Calu3 (cell line): ENCODE results near the gene CDH2. TPM values are rescaled to one million over a fixed set of nuclear protein-coding genes. Genes with fewer than 3 reads are reported as not detected.
A peak's percentile ranks its signal among the peaks of the same experiment; 100 is the strongest.

Experiments
- BruUV-seq: library from RNA; stranded (reverse); fragments of 400-500 nt; replicated peaks from 2 replicates; lab custom pipeline; 2021; lab: Mats Ljungman, UMichigan
- CTCF ChIA-PET: fragments of 300-600 bp; sonication (Branson Sonifier 250); formaldehyde crosslinking; loops from one replicate; lab custom pipeline; 2022; ENCODE audit warnings: antibody characterized with exemption; lab: Charles Lee
- DNase-seq: peaks from one replicate; pipeline ENCODE4 v3.0.0; 2022
- H3K27ac Mint-ChIP-seq: one replicate; pipeline ENCODE4 v1.8.0; 2022; ENCODE audit warnings: mixed read lengths; ENCODE audit not compliant: unreplicated experiment
- H3K27me3 Mint-ChIP-seq: one replicate; pipeline ENCODE4 v1.8.0; 2022; ENCODE audit warnings: mixed read lengths; ENCODE audit not compliant: unreplicated experiment
- H3K36me3 Mint-ChIP-seq: one replicate; pipeline ENCODE4 v1.8.0; 2022; ENCODE audit warnings: mild to moderate bottlenecking, moderate library complexity, mixed read lengths; ENCODE audit not compliant: insufficient read depth, unreplicated experiment
- H3K4me1 Mint-ChIP-seq: one replicate; pipeline ENCODE4 v1.8.0; 2022; ENCODE audit warnings: mild to moderate bottlenecking, low read depth, mixed read lengths; ENCODE audit not compliant: unreplicated experiment
- H3K4me3 Mint-ChIP-seq: one replicate; pipeline ENCODE4 v1.8.0; 2022; ENCODE audit warnings: mild to moderate bottlenecking, low read depth, moderate library complexity, mixed read lengths; ENCODE audit not compliant: unreplicated experiment
- H3K9me3 Mint-ChIP-seq: one replicate; pipeline ENCODE4 v1.8.0; 2022; ENCODE audit warnings: low read depth, mixed read lengths; ENCODE audit not compliant: unreplicated experiment
- intact Hi-C: fragments of 100-400 bp; cut with micrococcal nuclease; formaldehyde crosslinking; loops from one replicate; pipeline ENCODE4 v1.10.0; 2022; ENCODE audit not compliant: unreplicated experiment
- total RNA-seq: library from RNA; stranded (reverse); gene quantifications from 2 replicates; pipeline ENCODE4 v1.2.3, GENCODE V29; 2022
- TF ChIP-seq, protein P1 (sequence below): fragments of 200-600 bp; IDR thresholded peaks from one replicate; pipeline ENCODE4 v1.8.0; 2022; ENCODE audit warnings: antibody characterized with exemption; ENCODE audit not compliant: unreplicated experiment

Gene CDH2
- total RNA-seq, 1 experiment from 2014 or later: 2.3 TPM

DNA sequence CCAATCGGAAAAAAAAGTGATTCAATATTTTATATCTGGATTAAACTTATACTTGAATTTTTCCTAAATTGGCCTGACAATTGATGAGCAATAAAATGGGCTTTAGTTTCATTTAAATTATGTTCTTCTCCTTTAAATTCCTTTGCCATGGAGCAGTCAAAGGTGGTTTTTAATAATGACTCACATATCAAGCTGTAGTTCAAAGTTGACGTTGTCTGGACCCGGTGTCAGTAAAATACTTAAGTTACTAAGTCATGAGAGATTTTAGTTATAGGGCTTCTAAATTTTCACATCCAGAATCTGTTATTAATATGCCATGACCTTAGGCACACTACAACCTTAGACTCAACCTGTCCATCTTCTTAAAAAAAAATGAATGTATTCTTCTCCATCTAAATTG is 62.5 kb downstream of the CDH2 start:
- Mint-ChIP-seq H3K36me3 (no peaks in the 10 kb centered on the region), H3K27me3 (no peaks in the 10 kb centered on the region), H3K9me3 (no peaks in the 10 kb centered on the region), H3K4me1 (peaks cover 50% of the 10 kb centered on the region), H3K27ac (peak overlapping the region; percentile 27), H3K4me3 (no peak overlapping the region)
- no TSS peak for BruUV-seq
- intact Hi-C loops: loop anchor here (5.0 kb wide), 1 partner anchor 102 kb away; no protein-coding TSS in a partner anchor
- CTCF ChIA-PET: interaction anchor here (0.6 kb wide), 4 partner anchors 196 to 643 kb away, joined by 3 to 4 read pairs (median 4); no protein-coding TSS in a partner anchor
- TF ChIP-seq, protein P1, sequence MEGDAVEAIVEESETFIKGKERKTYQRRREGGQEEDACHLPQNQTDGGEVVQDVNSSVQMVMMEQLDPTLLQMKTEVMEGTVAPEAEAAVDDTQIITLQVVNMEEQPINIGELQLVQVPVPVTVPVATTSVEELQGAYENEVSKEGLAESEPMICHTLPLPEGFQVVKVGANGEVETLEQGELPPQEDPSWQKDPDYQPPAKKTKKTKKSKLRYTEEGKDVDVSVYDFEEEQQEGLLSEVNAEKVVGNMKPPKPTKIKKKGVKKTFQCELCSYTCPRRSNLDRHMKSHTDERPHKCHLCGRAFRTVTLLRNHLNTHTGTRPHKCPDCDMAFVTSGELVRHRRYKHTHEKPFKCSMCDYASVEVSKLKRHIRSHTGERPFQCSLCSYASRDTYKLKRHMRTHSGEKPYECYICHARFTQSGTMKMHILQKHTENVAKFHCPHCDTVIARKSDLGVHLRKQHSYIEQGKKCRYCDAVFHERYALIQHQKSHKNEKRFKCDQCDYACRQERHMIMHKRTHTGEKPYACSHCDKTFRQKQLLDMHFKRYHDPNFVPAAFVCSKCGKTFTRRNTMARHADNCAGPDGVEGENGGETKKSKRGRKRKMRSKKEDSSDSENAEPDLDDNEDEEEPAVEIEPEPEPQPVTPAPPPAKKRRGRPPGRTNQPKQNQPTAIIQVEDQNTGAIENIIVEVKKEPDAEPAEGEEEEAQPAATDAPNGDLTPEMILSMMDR: no peak
- no peak for DNase-seq

DNA sequence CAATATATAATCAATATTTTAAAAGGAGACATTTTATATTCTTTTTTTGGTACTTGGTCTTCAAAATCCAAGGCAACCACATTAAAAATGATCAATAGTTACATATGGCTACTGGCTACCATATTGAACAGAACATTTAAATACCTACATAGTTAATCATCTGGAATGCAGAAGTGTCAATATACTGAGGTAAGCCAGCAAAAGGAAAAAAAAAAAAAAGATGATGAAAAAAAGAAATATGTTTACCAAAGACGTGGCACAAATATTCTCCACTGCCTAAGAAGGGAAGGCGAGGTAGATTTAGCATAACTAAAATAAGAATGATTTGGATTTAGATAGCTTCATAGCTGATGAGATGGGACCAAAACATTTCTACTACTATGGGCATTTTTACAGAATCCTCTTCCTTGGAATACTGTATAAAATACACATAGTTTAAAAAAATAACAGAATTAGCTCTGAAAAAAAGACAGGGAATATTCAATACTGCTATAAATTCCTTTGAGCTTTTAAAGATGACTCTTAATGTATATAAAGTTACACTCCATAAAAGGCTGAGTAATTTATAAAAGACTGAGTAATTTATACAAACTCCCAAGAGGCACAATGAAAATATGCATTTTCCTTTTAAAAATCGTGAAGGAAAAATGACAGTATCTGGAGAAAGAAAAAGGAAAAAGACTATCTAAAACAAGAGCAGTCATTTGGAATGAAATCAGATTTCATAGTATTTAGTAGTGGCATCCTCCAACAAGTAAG is 63.5 kb downstream of the CDH2 start:
- BruUV-seq: no TSS peak
- H3K4me1 Mint-ChIP-seq: peaks cover 50% of the 10 kb centered on the region
- H3K9me3 Mint-ChIP-seq: no peaks in the 10 kb centered on the region
- H3K27me3 Mint-ChIP-seq: no peaks in the 10 kb centered on the region
- intact Hi-C loops: loop anchor here (5.0 kb wide), 1 partner anchor 101 kb away; no protein-coding TSS in a partner anchor
- H3K4me3 Mint-ChIP-seq: no peak overlapping the region
- TF ChIP-seq, protein P1: no peak
- H3K36me3 Mint-ChIP-seq: no peaks in the 10 kb centered on the region
- DNase-seq: no peak
- CTCF ChIA-PET: interaction anchor here (1.5 kb wide), 1 partner anchor 508 kb away, joined by 3 read pairs; no protein-coding TSS in a partner anchor
- peak overlapping the region; percentile 53 for H3K27ac Mint-ChIP-seq

DNA sequence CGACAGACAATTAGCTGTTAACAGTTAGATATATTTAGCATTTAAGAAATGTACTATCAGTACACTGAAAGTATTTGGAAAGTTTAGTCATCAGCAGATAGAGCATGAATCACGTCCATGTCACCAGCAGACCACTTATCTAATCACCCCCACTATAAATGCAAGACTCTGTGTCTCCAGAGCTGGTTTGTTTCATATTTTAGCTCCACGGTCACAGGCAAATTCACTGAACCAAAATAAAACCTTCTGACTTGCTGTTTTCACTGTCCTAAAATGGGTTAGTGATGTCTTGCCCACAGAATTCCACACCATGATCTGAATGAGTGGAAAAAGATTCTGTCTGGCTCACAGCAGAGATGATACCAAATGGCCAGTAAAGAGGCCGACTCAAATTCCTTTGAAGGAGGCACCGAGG is 64.9 kb downstream of the CDH2 start:
- Mint-ChIP-seq H3K4me1 (peaks cover 50% of the 10 kb centered on the region), H3K27me3 (no peaks in the 10 kb centered on the region), H3K27ac (no peak overlapping the region), H3K36me3 (no peaks in the 10 kb centered on the region), H3K4me3 (no peak overlapping the region), H3K9me3 (no peaks in the 10 kb centered on the region)
- intact Hi-C loops: loop anchor here (5.0 kb wide), 1 partner anchor 100 kb away; no protein-coding TSS in a partner anchor
- CTCF ChIA-PET: interaction anchor here (1.5 kb wide), 1 partner anchor 507 kb away, joined by 3 read pairs; no protein-coding TSS in a partner anchor
- BruUV-seq: no TSS peak
- TF ChIP-seq, protein P1: no peak
- no peak for DNase-seq

DNA sequence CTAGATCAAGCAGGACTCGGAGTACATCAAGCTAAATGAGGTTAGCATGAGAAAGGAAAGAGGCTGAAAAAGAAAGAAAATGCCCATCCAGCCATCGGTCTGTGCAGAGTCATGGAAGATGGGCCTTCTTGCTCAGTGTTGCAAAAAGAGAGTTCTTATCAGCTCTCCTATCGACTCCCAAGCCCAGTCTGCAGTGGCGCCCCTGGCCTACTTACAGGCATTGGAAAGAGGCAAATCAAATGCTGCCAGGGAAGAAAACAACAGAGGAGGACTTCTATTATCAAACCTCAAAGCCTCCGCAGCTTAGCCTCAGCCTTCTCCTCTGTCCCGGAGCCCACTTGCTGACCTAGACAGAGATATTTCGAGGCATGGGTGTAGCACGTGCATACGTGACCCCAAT is 66.0 kb downstream of the CDH2 start:
- BruUV-seq: no TSS peak
- DNase-seq: no peak
- Mint-ChIP-seq H3K4me1 (peaks cover 45% of the 10 kb centered on the region), H3K27ac (no peak overlapping the region), H3K4me3 (no peak overlapping the region), H3K36me3 (no peaks in the 10 kb centered on the region), H3K9me3 (no peaks in the 10 kb centered on the region), H3K27me3 (no peaks in the 10 kb centered on the region)
- intact Hi-C loops: loop anchor here (5.0 kb wide), 1 partner anchor 99 kb away; no protein-coding TSS in a partner anchor
- CTCF ChIA-PET: no interaction called here
- TF ChIP-seq, protein P1: no peak
